Neural cell (in vitro differentiated cells): ENCODE measurements around the gene ZNF503. TPM values are rescaled to one million over a fixed set of nuclear protein-coding genes. Genes with fewer than 3 reads are reported as not detected.

Experiments
- H2AFZ ChIP-seq: fragments of 200-600, 300-800 bp; sonication (generic), shearing (Covaris generic); 2 replicates; pipeline ENCODE4 v1.6.0; 2014; ENCODE audit warnings: low read depth, mild to moderate bottlenecking, antibody characterized with exemption, low read length, moderate library complexity
- H3F3A ChIP-seq: fragments of 200-600 bp; shearing (Covaris generic); 2 replicates; pipeline ENCODE4 v1.6.1; 2016; ENCODE audit warnings: mild to moderate bottlenecking, moderate library complexity, mixed read lengths, antibody characterized with exemption, low read length; ENCODE audit not compliant: insufficient read depth, poor library complexity, severe bottlenecking
- H3K27ac ChIP-seq: fragments of 200-600, 300-800 bp; sonication (generic), shearing (Covaris generic); 2 replicates; pipeline ENCODE4 v1.5.1; 2014; ENCODE audit warnings: mild to moderate bottlenecking, low read length, moderate library complexity
- H3K27me3 ChIP-seq: fragments of 300-800, 200-600 bp; sonication (generic), shearing (Covaris generic); 2 replicates; pipeline ENCODE4 v1.6.0; 2014; ENCODE audit warnings: mild to moderate bottlenecking, low read depth, low read length, moderate library complexity; ENCODE audit not compliant: insufficient read depth
- H3K36me3 ChIP-seq: fragments of 300-800, 200-600 bp; sonication (generic), shearing (Covaris generic); 2 replicates; pipeline ENCODE4 v1.5.1; 2014; ENCODE audit warnings: mild to moderate bottlenecking, antibody characterized with exemption, low read length, moderate library complexity; ENCODE audit not compliant: insufficient read depth
- H3K4me2 ChIP-seq: fragments of 300-800, 200-600 bp; sonication (generic), shearing (Covaris generic); 2 replicates; pipeline ENCODE4 v1.6.0; 2014; ENCODE audit warnings: mild to moderate bottlenecking, low read length
- H3K4me3 ChIP-seq: fragments of 300-800, 200-600 bp; sonication (generic), shearing (Covaris generic); 2 replicates; pipeline ENCODE4 v1.5.1; 2014; ENCODE audit warnings: mild to moderate bottlenecking, low read length, moderate library complexity
- H3K79me2 ChIP-seq: fragments of 200-600 bp; shearing (Covaris generic); replicated peaks from 2 replicates; pipeline ENCODE4 v1.6.0; 2014; ENCODE audit warnings: mild to moderate bottlenecking, low read length, moderate library complexity; ENCODE audit not compliant: insufficient read depth
- H3K9ac ChIP-seq: fragments of 300-800, 200-600 bp; sonication (generic), shearing (Covaris generic); 2 replicates; pipeline ENCODE4 v1.6.1; 2016; ENCODE audit warnings: mild to moderate bottlenecking, low read length, mixed read lengths
- H3K9me2 ChIP-seq: fragments of 200-600 bp; shearing (Covaris generic); 2 replicates; pipeline ENCODE4 v1.6.1; 2016; ENCODE audit warnings: mild to moderate bottlenecking, low read length, mixed read lengths; ENCODE audit not compliant: insufficient read depth
- H3K9me3 ChIP-seq: fragments of 200-600, 300-800 bp; sonication (generic), shearing (Covaris generic); 2 replicates; pipeline ENCODE4 v1.6.1; 2016; ENCODE audit warnings: mild to moderate bottlenecking, mixed run types, low read length, moderate library complexity, mixed read lengths
- H4K20me1 ChIP-seq: fragments of 200-600 bp; shearing (Covaris generic); 2 replicates; pipeline ENCODE4 v1.6.1; 2016; ENCODE audit warnings: mild to moderate bottlenecking, mixed run types; ENCODE audit not compliant: insufficient read depth
- CTCF ChIP-seq: fragments of 450-650 bp; IDR thresholded peaks from 2 replicates; pipeline ENCODE4 v1.5.1; 2014; ENCODE audit warnings: antibody characterized with exemption, mild to moderate bottlenecking, moderate library complexity; ENCODE audit not compliant: poor library complexity, severe bottlenecking
- EP300 ChIP-seq: fragments of 450-650 bp; conservative IDR thresholded peaks from 2 replicates; pipeline ENCODE4 v1.6.1; 2014; ENCODE audit warnings: antibody characterized with exemption, mild to moderate bottlenecking, moderate library complexity; ENCODE audit not compliant: poor library complexity, severe bottlenecking
- EZH2 ChIP-seq: fragments of 200-600, 300-800 bp; shearing (Covaris generic), sonication (generic); IDR thresholded peaks from 2 replicates; pipeline ENCODE4 v1.6.1; 2014; ENCODE audit warnings: antibody characterized with exemption, low read length, borderline replicate concordance, mild to moderate bottlenecking; ENCODE audit not compliant: insufficient read depth, poor library complexity, severe bottlenecking
- MXI1 ChIP-seq: fragments of 450-650 bp; conservative IDR thresholded peaks from 2 replicates; pipeline ENCODE4 v1.6.1; 2014; ENCODE audit warnings: antibody characterized with exemption, mild to moderate bottlenecking; ENCODE audit not compliant: poor library complexity, severe bottlenecking
- POLR2AphosphoS5 ChIP-seq: IDR thresholded peaks from 2 replicates; pipeline ENCODE4 v1.6.1; 2012
- RAD21 ChIP-seq: fragments of 450-650 bp; conservative IDR thresholded peaks from 2 replicates; pipeline ENCODE4 v1.6.1; 2014; ENCODE audit warnings: antibody characterized with exemption, mild to moderate bottlenecking, moderate library complexity
- REST ChIP-seq: IDR thresholded peaks from 2 replicates; pipeline ENCODE4 v1.6.1; 2012; ENCODE audit warnings: borderline replicate concordance
- SMC3 ChIP-seq: fragments of 450-650 bp; conservative IDR thresholded peaks from 2 replicates; pipeline ENCODE4 v1.6.1; 2014; ENCODE audit warnings: antibody characterized with exemption, mild to moderate bottlenecking, moderate library complexity; ENCODE audit not compliant: poor library complexity
- TAF1 ChIP-seq: IDR thresholded peaks from 2 replicates; pipeline ENCODE4 v1.6.1; 2012; ENCODE audit warnings: low read depth
- polyA plus RNA-seq: library from polyadenylated mRNA; depleted of rRNA; stranded (reverse); fragments of >200 nt; gene quantifications from 2 replicates; pipeline ENCODE4 v1.2.3, GENCODE V29; 2014

Gene ZNF503
- polyA plus RNA-seq, 1 donor from 2014 or later: 41.4 TPM

- no peaks in the 10 kb centered on the region for H3K9me2 ChIP-seq
- H3K36me3 ChIP-seq: no peaks in the 10 kb centered on the region
- H3K9ac ChIP-seq: peak overlapping the region; percentile 70
- TF ChIP-seq TAF1: no peak
- peak; percentile 99 for TF ChIP-seq EP300
- no peak for TF ChIP-seq MXI1
- TF ChIP-seq EZH2: no peak
- peak; percentile 36 for TF ChIP-seq RAD21
- TF ChIP-seq REST: peak; percentile 76
- TF ChIP-seq POLR2AphosphoS5: peak; percentile 69
- TF ChIP-seq SMC3: no peak
- TF ChIP-seq CTCF: no peak
- no peaks in the 10 kb centered on the region for H4K20me1 ChIP-seq
- H3K79me2 ChIP-seq: no peaks in the 10 kb centered on the region
- peaks cover 20% of the 10 kb centered on the region for H3F3A ChIP-seq
- peak overlapping the region; percentile 93 for H3K27ac ChIP-seq
- no peak overlapping the region for H2AFZ ChIP-seq
- H3K4me2 ChIP-seq: peak overlapping the region; percentile 66
- H3K9me3 ChIP-seq: no peaks in the 10 kb centered on the region
- H3K27me3 ChIP-seq: no peaks in the 10 kb centered on the region
- H3K4me3 ChIP-seq: peak overlapping the region; percentile 50
Measured at GRCh38 chr10:75450644-75451640, 49.4 kb upstream of the ZNF503 start.

- TF ChIP-seq REST: no peak
- no peak for TF ChIP-seq MXI1
- no peak for TF ChIP-seq EZH2
- no peak for TF ChIP-seq SMC3
- TF ChIP-seq EP300: no peak
- TF ChIP-seq TAF1: no peak
- TF ChIP-seq RAD21: no peak
- no peak for TF ChIP-seq POLR2AphosphoS5
- no peak for TF ChIP-seq CTCF
- Histone ChIP-seq H3K79me2 (no peaks in the 10 kb centered on the region), H3K36me3 (no peaks in the 10 kb centered on the region), H3K9ac (peak overlapping the region; percentile 70), H4K20me1 (no peaks in the 10 kb centered on the region), H3K9me3 (no peaks in the 10 kb centered on the region), H3K4me2 (peak overlapping the region; percentile 66), H2AFZ (no peak overlapping the region), H3K27ac (peak overlapping the region; percentile 93), H3F3A (peaks cover 20% of the 10 kb centered on the region), H3K27me3 (no peaks in the 10 kb centered on the region), H3K9me2 (no peaks in the 10 kb centered on the region), H3K4me3 (peak overlapping the region; percentile 47)
Measured at GRCh38 chr10:75450075-75450445, 48.5 kb upstream of the ZNF503 start.
